ENCODE results near the gene EFL1. TPM values are rescaled to one million over a fixed set of nuclear protein-coding genes. Genes with fewer than 3 reads are reported as not detected.
A peak's percentile ranks its signal among the peaks of the same experiment; 100 is the strongest.
"Not testable (repeated sequence)": the region's sequence is repeated elsewhere in the genome, so short reads cannot be mapped to it uniquely, and the experiment has no call there.

Gene EFL1
- total RNA-seq, 1 donor from 2014 or later, result 30.1 TPM

DNA sequence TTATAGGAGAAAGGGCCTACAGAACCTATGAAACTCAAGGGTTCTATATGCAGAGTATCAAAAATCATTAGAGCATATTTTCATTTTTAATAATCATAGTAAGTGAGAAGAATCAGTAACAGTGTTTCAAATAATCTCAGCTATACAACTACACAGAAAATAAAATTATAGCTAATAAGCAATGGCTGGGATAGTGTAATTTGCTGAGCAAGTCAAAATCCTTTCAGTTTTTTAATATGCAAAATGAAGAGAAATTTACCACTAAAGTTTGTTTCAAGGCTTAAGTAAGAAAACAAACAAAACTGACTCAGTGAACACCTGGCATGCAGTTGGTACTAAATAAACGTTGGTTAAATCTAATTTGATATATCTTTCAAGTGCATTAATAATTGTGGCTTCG is 66.2 kb downstream of the EFL1 start:
- no peak for DNase-seq

DNA sequence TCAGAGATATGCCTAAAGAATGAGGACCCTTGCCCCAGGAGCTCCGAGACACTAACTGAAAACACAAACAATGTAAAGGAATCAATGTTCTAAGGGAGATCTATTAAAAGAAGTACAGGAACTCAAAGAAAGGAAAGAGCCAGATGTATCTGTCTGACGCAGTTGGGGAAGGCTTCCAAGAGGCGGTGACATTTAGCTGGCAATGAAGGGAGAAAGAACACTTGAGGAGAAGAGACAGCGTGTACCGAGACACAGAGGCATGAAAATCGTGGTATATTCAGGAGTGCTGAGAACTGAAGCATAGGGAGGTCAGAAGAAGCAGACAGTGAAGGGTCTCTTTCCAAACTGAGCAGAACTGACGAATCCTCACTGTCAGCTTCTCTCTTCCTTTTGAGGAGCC is 66.7 kb downstream of the EFL1 start:
- not testable (repeated sequence) for DNase-seq

GRCh38 chr15:82194488-82194887 is 68.0 kb downstream of the EFL1 start:
- DNase-seq, result not testable (repeated sequence)

DNA sequence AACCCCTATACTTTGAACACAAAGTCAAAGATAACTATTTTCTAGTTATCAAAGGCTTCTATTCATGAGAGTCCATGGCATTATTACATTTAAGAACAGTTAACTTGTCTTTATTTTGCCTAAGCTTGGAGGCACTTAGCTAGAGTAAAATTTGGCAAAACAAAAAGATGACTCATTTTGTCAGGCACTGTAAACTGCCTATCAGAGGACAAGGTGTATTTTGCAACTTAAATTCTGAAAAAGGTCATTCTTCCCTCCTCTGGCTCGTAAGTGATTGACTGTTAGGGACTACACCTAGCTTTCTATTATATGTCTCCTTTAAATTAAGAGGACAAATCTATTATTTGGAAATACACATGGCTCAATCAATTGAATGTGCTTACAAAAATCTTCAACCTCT is 69.1 kb downstream of the EFL1 start:
- DNase-seq, result not testable (repeated sequence)

GRCh38 chr15:82192394-82192793 is 70.1 kb downstream of the EFL1 start:
- not testable (repeated sequence) for DNase-seq

GRCh38 chr15:82186719-82187406 is 75.7 kb downstream of the EFL1 start:
- DNase-seq, result no peak

DNA sequence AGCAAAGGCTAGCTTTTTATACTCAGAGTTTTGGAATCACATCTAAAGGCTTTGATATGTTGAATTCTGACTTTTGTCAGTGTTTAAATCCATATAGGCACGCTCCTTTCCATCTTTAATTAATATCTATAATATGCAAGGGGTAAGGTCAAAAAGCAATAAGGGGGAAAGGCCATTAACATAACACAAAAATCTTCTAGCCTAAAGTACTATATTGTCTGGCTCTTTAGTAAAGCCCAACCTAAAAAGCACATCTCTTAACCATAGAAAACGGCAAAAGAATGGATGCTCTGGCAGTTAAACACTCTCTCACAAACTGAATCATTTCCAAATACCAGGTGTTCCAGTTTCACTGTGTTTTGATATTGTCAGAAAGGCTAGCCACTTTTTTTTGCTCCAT is 76.4 kb downstream of the EFL1 start:
- no peak for DNase-seq

DNA sequence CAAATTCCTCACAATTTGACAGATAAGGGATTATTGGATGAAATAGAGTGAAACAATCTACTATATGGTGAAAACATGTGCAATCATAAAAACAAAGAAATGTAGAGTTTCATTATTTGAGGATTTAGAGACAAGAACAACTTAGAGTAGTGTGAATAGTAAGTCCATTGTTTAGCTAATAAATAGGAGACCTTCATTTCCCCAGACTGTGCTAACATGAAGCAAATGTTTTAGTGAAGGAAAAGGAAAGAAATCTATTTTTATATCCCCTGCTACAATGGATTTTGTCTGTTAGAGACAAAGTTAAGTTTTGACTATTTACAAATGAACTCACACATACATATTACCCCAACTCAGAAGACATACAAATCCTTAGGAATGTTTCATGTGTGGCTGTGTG is 77.8 kb downstream of the EFL1 start:
- DNase-seq, result no peak

DNA sequence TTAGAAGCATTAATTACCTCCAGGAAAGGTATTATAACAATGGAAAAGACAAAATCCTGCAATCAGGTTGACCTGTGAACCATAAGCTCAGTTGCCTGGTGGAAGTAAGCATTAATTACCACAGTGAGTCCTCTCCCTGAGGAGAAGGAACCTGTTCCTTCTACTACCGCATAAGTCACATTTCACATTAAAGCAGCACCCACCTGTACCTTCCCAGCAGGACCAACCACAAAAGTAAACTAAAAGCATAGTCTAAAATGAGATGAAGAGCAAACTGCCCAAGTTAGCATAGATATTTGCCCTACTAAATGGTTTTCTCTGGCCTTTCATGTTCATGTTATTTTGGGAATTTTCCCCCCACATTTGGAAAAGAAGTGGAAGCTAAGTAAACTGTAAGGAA is 78.2 kb downstream of the EFL1 start:
- no peak for DNase-seq

GRCh38 chr15:82183121-82184031 is 79.2 kb downstream of the EFL1 start:
- DNase-seq, result peak; percentile 23

DNA sequence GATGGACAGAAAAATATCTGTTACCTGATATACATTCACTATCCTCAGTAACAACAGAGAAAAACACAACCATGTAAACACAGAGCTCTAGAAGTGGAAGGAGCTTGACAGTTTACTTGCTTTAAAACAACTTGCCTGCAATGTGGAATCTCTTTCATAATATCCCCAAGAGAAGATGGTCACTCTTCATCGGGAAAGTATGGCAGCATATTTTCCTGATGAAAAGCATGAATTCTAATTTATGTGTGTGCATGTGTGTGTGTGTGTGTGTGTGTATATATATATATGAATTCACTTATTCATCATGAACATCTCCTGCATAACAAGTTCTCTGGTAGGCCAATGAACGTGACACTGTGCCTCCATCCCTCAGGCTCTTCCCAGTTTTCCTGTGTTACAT is 81.2 kb downstream of the EFL1 start:
- DNase-seq, result no peak

GRCh38 chr15:82178061-82178460 is 84.5 kb downstream of the EFL1 start:
- no peak for DNase-seq

DNA sequence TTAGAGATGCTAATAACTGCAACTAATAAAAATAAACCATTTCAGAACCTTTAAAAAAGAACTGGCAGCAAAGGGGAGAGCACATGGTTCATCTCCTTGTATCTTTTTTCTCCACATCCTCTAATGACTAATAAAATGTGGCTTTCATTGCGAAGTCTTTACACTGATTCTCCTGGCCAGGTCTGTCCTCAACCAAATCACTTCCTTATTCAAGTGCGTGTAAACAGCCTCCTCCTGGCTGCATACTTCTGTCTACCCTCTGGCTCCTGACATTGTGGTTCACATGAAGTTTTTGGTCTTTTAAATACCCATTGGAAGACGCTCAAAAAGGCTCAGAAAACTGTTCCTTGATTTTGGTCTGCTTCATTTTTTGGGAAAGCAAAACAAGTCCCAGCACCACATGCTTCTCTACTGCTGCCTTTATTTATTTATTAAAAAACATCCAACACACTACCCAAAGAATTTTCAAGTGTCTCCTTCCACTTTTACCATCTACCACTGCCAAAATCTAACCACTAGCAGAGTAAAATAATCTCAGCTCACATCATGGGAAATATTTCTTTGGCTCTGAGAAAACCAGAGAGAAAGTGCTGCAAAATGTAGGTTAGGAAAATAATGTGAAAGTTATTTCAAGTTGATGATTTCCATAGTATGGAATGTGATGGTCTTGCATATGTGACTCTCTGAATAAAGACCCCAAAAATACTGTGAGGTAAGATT is 85.1 kb downstream of the EFL1 start:
- peak; percentile 10 for DNase-seq

DNA sequence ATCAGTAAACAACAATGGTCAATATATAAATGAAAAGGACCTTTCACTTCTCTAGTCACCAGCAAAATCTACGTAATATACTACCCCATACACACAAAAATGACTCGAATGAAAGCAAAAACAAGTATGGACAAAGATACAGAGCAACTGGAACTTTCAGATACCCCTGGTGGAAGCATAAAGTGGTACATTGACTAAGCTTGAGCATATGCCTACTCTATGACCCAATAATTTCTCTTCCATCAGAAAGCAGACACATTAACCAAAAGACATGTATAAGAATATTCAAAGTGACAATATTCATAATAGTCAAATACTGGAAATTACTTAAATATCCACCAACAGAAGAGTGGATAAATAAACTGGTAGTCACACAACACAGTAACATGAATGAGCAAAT is 86.0 kb downstream of the EFL1 start:
- DNase-seq, result no peak

DNA sequence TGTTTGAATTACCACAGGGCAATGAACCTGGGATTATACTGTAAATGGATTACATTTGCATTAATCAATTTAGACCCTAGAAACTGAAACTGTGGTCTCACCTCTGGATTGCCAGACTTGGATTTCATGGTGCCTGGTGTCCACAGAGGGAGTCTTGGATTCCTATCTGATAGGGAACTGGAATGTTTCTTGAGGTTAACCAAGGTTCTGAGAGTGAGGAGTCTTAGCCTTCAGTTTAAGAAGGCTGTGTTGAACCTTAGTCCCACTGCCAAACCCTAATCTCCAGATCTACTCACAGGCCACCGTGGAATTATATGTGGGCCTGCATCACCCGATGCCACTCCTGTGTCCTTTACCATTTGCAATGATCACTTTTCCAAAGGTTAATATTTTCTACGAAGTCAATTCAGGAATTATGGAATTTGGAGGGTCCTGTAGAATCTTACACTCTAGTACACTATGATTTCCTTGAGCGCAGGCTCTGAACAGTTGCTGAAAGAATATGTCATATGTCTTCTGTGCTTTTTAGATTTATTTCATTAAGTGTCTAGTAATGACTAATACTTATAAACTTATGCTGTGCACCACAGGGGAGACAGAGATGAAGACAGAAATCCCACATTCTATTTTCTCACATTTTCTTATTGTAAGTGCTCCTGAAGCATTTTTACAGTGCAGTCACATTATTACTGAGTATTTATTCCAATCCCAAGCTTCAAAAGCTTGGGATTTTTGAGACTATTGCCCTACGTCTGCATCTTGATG is 87.9 kb downstream of the EFL1 start:
- no peak for DNase-seq

GRCh38 chr15:82173108-82173507 is 89.4 kb downstream of the EFL1 start:
- DNase-seq, result no peak

DNA sequence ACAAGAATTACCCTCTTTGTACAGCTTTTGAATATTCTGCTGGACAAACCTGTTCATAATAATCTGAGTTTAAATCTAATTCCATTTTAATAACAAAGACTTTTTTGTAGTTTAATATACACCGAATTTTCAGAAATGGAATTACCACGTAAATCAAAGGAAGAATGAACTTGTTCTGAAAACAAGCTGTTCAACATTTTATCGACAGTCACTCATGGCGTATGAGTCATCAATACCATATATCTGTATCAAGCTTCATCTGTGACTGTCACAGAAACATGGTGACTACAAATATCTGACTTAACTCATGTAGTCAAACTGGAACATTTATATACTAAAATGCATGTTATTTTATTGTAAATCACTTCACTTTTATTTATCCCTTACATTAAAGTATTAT is 90.0 kb downstream of the EFL1 start:
- no peak for DNase-seq

- DNase-seq, result no peak
Observed at GRCh38 chr15:82168757-82169156, 93.8 kb downstream of the EFL1 start.

DNA sequence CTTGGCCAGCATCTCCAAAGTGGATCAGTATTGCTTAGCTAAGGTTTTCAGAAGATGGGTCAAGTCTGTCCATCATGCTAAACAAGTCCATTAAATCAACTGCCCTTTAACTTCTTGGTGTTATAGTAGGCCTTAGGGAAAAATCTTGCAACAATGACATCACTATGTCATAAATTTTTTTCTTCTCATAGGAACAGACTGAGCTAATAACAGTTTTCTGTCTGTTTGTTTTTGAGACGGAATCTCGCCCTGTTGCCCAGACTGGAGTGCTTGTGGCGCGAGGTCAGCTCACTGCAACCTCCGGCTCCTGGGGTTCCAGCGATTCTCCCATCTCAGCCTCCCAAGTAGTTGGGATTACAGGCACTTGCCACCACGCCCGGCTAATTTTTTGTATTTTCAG is 94.2 kb downstream of the EFL1 start:
- DNase-seq, result no peak

DNA sequence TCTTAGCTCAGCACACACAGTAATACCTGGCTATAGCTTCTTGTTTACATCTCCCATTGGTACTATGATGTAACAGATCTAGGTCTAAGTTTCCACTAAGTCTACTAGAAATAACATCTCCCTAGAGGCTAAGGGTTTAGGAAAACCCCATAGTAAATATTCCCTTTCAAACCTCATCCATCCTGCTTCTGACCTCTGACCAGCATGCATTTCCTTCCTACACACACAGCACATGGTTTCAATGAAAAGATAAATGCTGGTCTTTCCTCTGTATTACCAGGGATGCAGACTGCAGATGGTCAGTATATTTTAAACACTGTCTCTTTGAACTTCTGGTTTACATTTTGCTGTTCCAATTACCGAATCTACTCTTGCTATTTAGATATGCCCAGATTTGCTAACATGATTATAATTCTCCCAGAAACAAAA is 96.6 kb downstream of the EFL1 start:
- DNase-seq, result peak; percentile 12

- DNase-seq, result no peak
Observed at GRCh38 chr15:82159922-82160321, 102.6 kb downstream of the EFL1 start.

DNA sequence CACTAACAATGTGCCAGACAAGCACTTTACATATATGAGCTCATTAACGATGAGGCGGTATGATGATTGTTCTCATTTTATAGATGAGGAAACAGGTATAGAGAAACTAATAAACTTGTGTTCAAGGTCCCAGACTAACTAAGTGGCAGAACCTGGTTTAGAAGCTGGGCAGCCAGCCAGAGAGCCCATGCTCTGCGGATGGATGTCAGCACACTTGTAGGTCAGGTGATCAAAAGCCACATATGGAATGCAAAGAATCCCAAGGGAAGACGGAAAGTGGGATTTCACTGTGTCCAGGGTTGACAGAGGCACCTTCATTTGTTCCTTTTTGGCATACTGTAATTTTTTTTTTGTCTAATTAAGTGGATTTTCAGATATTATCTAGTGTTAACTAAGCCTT is 103.7 kb downstream of the EFL1 start:
- DNase-seq, result no peak

All from tongue (tissue), 2 donors.